Amniotic epithelial cell (primary cell): ENCODE measurements around the gene PARD3B.

ENCODE experiments used
- DNase-seq: peaks from one replicate; pipeline ENCODE4 v3.0.0-alpha.2; 2010; ENCODE audit warnings: low read depth

Gene PARD3B

DNA sequence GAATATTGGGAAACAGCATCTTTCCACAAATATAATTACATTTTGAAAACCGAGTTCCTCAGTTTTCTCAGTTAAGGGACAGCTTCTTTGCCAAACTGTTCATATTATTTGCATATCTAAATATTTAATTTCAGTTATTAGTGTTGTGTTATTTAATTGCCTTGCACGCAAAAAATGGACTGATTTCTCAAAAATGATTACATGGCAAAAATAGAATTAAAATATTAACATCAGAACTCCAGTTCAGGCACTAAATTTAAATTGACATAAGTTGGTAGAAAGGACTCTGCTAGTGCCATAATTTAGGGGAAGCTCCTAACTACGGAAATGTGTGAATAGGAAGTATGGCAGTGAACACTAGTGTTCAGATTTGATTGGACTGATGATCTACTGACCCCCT, 209.6 kb downstream of the PARD3B start:
- no peak for DNase-seq

DNA sequence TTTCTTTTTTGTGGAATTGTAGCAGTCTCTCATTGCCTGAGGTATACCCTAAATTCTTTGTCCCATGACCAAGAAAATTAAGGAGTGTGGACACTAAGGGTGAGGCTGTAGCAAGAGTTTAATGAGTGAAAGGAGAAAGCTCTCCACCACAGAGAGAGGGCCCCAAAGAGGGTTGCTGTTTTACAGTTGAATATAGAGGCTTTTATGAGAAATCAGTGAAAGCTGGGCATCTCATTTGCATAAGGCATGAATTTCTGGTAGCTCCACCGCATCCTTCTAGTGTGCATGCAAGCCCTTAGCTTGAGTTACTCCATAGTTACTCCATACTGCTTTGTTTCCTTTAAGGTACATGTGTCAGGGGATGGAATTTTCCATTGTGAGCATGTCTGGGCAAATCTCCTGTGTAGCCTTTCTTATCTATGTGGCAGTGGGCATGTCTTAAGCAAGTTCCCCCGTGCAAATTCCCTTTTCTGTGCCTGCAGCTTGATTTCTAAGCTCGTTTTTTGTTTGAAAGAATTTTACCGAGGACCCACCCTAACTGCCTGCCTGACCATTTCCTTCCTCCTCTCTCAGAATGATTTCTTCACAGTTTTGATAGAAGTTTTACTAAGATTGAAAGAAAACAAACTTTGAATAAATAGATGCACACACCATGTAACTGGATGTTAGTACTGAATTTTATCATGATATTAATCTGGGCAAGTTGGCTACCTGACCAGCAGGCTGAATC, 218.9 kb downstream of the PARD3B start:
- no peak for DNase-seq

DNA sequence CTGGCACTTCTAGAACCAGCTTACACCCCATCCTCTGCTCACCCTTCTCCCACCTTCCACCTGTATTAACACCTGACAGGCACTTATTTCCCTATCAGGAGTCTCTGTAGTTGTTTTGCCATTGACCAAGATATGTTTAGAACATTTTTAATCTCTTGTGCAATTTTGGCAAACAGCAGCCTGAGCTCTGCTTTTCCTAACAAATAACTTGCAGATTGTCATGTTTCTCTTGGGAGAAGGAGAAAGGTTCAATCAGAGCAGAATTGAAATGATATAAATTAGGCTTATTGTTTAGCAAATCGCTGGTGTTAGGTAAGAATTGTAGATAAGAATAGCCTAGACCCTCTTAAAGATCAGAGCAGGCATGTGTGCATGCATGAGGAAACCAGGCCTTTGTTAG, 225.5 kb downstream of the PARD3B start:
- no peak for DNase-seq

DNA sequence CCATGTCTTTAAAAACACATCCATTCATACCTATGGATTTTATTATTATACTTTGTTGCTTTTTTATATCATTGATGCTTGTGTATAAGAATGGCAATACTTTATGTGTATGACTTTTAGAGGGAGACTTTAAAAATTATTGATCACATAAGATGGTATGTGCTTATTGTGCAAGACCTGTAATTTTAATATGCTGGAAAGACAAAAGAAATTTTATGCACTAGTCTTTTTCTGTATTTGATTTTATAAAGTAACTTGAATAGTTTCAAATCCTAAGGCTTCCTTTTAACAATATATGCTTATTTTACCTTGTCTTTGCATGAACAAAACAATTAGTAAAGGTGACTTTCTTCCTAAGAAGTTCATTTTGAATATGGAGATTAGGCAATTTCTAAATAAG, 226.4 kb downstream of the PARD3B start:
- no peak for DNase-seq

DNA sequence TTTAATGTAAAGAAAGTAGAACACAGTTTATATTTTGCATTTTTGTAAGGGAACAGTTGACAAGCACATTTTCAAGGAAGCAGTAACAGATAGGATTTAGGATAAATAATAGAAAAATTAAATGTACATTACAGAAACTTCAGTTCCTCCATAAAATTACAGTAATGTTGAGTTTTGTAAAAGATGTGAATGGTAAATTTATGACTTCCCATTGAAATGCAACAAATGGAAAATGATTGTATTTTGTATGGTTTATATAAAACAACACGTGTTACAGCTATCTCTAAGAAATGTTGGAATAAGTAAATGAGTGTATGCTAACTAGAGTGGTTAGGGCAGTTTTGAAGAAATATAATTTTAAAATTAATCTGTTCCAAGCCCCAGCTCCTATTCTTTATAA, 227.3 kb downstream of the PARD3B start:
- no peak for DNase-seq

DNA sequence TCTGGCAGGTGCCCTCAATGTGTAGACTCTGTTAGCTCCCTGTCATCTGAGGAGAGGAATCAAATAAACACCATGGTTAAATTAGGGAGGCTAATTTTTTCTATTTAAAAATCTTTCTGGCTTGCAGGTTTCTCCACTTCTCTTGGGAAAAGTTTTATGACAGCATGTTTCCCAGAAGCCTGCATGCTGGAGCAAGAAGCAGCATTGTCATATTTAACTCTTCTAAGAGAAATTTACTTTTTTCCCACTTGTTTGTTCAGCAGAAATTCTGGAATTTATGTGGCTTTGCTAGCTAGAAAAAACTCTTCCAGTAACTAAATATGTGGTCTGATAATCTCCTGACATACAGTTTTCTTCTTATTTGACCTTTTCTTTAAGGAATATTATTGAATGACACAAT, 230.5 kb downstream of the PARD3B start:
- DNase-seq = peak; percentile 52

DNA sequence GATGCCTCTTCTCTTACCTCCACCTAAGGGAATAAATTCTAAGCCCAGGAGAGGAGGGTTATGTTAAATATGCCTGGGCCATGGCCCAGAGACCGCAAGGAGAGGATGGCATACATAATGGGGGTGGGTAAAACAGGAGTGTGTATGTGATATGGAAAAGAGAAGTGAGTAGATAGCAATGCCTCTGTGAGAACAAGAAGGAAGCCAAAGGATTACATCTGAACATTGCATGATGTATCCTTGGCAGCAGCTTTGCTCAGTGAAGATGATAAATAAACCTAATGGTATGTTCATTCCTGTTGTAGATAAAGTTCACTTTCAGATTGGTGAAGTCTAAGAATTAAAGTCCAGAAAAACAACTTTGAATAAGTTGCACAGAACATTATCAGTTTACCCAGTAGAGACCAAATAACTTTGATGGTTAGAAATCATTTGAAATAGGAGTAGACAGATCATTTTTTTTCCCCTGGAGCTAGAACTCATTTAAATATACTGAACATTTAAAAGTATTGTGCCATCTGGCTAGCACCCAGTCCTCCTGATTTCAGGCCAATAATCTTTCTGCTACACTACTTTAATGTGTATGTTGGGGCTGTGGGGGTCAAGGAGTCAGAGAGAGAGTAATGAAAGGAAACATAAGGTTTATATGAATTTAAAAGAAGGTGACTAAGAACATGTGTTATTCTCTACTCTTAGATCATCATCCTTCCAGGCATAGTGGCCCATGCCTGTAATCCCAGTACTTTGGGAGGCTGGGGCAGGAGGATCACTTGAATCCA, 231.7 kb downstream of the PARD3B start:
- DNase-seq = peak; percentile 92

DNA sequence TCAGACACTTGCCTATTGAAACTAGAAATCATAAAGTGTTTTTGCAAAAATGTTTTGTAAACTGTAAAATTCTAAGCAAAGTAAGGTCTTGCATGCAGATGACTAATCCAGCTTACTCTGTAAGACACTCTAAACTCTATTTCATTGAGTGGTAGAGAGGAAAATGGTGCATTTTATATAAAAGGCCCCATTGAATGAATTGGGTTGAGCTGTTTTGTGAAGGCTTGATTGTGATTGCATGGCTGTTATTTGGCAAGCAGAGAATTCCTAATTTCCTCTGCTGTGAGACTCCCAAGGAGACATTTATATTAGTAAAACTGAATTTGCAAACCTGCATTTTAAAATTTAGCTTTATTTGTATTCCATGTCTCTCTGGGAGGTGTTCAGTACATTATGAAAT, 234.5 kb downstream of the PARD3B start:
- no peak for DNase-seq

DNA sequence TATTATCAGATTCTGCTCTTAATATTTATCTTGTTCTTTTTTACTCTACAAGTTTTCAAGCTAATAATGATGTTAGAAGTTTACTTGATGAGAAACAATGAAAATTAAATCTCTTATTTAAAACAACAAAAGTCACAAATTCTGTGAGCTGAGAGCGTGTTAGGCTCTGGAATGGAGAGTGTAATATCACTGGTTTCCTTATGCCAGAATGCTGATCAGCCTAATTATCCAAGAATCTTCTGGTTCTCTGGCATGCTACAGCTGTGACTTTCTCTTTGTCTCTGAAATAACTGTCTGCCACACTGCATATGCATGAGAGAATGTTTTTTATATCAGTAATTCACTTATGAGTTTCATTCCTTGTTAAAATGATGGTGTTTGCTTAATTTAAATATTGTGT, 236.7 kb downstream of the PARD3B start:
- DNase-seq = no peak

DNA sequence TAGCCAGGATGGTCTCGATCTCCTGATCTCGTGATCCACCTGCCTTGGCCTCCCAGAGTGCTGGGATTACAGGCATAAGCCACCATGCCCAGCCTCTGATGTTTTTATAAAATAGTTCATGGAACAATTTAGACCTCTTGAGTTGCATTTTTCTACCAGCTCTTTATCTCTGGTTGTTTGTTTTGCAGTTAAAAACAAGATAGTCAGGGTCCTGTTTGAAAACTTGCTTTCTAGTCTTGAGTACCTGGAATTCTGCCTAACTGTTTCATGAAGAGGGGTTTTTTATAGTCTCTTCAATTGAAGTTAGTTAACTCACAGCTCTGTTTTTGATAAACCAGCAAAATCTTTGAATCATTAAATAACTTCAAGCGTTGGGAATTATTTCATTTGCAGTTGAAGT, 244.8 kb downstream of the PARD3B start:
- DNase-seq = no peak

DNA sequence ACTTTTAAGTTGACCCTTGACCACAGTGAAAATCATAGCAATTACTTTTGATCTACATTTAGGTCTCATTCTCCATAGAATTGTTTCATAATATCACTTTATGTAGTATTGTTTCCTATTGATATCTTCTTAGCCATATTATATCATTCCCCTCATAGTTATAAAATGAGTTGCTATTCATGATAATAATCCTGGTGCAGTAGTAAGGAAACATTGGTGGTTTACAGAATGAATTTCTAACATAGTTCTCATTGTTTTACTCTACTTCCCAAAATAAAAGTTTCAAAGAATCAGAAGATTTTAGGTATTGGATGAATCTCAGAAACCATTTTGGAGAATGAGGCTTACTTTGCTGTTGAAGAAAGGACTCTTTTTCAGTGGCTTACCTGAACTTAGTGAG, 246.0 kb downstream of the PARD3B start:
- no peak for DNase-seq

DNA sequence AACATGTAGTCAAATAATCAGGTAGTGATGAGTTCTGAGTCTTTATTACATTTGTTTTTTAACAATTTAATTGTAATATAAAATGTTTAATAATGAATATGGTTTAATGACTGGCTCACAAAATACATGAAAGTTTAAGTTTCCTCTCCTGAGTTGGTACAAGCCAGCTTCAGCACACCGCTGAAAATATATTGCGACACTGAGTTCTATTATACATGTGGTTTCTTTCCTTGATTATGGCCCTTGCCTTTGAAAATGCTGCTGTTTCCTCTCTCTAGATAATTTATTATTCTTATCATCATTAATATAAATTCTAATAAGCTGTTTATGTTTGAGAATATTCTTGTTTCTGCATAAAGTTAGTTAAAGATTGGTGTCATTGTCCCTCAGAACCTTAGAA, 249.3 kb downstream of the PARD3B start:
- DNase-seq = peak; percentile 45

DNA sequence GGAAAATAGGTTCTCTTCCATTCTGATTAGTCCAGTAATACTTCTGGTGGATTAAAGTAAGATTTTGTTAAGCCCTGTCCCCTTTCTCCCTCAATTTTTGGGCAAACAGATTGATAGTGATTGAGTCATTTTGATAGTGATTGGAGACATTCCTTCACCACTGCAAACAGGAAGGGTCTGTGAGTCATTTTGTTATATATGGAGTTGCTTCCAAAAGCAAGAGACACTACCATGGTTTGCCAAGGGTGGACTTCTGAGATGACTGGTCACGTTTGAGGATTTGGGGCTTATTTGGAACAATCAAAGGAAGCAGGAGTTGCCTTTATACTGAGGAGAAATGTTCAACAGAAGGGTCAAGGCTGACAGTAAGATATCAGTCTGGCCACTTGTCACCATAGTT, 249.9 kb downstream of the PARD3B start:
- peak; percentile 2 for DNase-seq

DNA sequence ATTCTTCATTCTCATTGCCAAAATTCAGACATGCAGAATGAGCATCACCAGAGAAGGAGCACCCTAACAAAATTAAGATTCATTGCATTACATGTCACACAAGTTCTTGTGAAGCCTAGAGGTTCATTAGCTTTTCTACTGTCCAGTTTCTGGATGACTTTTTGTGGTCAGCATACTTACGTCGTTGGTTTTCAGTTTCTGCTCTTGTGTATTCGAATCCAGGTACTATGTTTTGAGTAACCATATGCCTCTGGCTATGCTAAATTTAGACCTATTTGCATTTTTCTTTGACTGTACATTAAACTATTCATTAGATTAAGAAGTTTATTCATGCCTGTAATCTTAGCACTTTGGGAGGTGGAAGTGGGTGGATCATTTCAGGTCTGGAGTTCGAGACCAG, 251.3 kb downstream of the PARD3B start:
- DNase-seq = no peak

DNA sequence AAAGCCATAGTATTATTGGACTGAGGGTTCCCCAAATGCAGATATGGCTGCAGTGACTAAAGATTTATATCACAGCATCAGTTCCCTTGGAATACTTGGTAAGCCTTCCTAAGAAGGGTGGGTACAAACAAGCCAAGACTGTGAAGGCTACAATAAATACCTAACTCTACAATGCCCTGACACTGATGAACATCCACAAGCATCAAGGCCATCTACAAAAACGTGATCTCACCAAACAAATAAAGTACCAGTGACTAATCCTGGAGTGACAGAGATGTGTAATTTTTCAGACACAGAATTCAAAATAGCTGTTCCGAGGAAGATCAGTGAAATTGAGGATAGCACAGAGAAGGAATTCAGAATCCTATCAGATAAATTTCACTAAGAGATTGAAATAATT, 254.5 kb downstream of the PARD3B start:
- DNase-seq = no peak

DNA sequence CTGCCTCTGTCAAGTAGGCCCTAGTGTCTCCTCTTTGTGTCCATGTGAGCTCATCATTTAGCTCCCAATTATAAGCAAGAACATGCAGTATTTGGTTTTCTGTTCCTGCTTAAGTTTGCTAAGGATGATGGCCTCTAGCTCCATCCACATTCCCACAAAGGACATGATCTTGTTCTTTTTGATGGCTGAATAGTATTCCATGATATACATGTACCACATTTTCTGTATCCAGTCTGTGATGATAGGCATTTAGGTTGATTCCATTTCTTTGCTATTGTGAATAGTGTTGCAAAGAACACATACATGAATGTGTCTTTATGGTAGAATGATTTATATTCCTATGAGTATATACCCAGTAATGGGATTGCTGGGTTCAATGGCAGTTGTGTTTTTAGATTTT, 263.2 kb downstream of the PARD3B start:
- DNase-seq = no peak

DNA sequence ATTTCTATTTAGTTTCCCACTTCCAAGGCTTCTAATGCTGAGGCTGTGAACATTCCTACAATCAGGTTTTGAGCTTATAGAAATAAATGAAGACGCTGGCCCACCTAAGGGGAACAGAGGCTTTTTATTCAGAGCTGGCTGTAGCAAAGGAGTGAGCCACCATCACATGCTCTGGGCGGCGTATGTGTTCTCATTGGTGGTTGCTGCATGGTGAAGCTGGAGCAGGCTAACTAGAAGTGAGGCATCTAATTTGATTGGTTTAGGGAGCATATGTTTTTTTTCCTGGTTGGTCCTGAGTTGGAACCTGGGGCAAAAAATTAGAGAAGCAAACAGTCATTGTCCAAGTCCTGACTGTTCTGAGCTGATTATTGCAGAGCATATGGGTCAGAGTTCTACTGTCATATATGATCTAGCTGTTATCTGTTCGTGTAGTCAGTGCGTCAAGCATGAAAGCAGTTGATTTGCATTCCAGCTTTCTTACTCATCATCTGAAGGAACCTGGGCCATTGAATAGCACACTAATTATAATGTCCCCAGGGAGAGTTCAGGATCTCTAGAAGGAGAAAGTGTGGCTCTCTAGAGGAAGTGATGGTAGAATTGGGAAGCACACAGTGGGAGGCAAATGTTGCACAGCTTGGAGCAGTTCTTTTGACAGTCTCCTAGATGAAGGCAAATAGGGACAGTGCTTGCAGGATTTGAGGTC, 279.6 kb downstream of the PARD3B start:
- peak; percentile 13 for DNase-seq

DNA sequence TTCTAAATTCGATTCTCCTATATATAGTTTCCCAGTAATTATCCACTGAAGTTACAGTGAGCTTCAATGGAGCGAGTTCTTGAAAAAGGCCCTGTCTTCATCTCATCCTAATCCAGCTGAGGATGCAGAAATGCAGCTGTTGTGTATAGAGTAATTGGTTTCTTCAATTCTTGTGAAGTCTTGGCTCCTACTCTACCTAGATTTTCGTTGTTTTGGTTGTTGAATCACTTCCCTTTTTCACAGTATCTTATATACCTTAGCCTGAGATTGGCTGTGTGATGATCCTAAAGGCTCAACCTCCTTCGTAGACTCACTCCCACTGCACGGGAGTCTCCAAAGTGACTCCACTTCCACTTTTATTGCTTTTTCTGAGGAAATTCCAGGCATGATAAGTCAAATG, 280.4 kb downstream of the PARD3B start:
- no peak for DNase-seq

DNA sequence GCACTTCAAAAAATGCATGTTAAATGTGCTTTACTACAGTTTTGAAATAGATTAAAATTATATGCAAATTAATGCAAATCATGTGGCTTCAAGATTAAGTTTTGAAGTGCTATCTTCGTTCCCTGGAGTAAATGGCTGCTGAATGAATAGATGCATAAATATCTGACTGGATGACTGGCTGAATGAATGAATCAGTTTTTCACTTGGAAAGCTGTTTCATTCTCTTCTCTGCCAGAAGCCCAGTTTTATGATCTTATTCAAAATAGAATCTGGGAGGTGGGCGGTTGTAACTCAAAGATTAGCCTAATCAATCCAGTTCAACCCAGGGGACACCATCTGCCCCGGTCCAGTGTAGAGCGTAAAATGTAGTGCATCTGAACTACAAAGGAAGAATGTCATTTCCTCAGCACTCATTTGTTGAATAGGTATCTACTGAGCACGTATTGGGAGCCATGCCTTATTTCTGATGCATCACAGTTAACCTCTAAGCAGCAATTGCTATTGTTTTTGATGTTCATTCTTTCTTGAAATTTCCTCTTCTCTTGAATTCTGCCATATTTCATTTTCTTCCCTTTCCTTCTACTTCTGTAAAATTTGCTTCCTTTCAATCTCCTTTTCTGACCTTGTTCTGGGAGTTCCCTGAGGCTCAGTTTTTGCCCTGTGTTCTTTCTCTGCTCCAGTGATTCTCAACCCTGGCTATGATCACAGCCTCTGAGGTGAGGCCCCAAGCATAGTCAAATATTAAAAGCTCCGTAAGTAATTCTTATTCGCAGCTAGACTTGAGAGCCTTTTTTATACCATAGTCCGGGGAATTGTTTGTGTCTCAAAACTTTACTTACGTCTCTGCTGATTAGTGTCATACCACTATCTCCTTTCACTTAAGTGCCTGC, 282.7 kb downstream of the PARD3B start:
- no peak for DNase-seq

DNA sequence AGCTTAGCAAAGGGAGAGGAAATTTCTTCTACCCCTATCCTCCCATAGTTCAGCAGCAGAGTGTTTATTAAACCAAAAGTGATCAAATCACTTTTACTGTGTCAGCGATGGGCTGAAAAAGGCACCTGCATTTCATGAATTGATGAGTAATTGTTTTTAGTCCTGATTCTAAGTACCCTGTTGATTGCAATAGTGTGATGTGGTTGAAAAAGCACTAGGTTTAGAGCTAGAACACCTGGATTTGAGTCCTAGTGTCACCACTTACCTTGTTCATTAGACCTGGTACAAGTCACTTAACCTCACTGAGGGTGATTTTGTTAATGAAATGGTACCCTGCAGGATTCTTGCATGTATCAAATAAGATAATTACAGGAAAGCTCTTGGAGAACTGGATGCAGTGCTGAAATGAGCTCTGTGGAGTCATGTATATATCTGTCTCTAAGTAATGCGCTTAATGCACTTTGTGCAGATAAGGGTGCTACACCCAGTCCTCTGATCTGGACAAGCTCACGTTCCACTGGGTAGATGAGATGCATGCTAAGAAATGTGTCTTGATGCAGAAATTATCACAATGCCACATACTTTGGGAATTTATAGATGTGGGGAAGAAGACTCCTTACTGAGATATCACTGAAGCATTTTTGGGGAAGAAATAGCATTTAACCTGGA, 289.6 kb downstream of the PARD3B start:
- DNase-seq = no peak

DNA sequence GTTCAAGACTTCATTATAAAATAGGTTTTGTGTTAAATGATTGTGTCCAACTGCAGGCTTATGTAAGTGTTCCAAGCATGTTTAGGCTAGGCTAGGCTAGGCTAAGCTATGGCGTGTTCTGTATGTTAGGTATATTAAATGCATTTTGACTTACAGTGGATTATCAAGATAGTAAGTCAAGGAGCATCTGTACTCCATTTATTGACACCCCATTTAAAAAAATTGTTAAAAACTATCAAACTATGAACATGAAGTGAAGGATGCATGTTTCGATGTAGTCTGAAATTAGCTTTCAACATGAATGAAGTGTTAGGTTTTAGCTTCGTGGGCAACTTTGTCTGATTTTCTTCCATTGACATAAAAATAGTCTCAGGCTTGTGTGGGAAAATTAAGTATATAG, 290.5 kb downstream of the PARD3B start:
- no peak for DNase-seq

DNA sequence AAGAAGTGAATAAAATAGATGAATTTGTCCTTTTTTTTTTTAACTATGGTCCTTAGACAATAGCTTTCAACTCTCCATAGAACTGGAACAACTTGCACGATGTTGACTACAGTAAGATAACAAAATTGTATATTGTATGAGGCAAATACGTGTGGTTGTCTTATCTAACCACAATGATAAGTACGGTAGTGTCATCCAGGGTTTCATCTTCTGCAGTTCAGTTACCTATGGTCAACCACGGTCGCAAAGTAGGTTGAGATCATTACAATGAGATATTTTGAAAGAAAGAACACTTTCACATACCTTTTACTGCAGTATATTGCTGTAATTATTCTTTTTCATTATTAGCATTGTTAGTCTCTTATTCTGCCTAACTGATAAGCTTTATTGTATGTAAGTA, 295.2 kb downstream of the PARD3B start:
- peak; percentile 45 for DNase-seq
